CD4-positive, alpha-beta T cell (primary cell): ENCODE results near the gene CHD3. TPM values are rescaled to one million over a fixed set of nuclear protein-coding genes. Genes with fewer than 3 reads are reported as not detected.
A peak's percentile ranks its signal among the peaks of the same experiment; 100 is the strongest.

Source experiments
- ATAC-seq: fragments of 200-7000 bp; cut with Tn5 transposase; one replicate; pipeline ENCODE4 v1.10.0; 2022; ENCODE audit warnings: mild to moderate bottlenecking; ENCODE audit not compliant: poor library complexity
- CTCF ChIA-PET: fragments of 350-600 bp; sonication (Branson Sonifier 250); formaldehyde crosslinking; loops from one replicate; lab custom pipeline; 2021; ENCODE audit warnings: antibody characterized with exemption, inconsistent platforms; lab: Charles Lee
- POLR2A ChIA-PET: fragments of 350-600 bp; sonication (Branson Sonifier 250); formaldehyde crosslinking; loops from one replicate; lab custom pipeline; 2021; ENCODE audit warnings: antibody characterized with exemption, inconsistent platforms; lab: Charles Lee
- DNase-seq, 14 experiments: peaks; one replicate each; pipeline ENCODE4 v3.0.0-alpha.2; 2013 to 2020; ENCODE audit warnings: mixed read lengths in 2 of 14
- H3K27ac ChIP-seq, 2 donors: one replicate each; pipeline versions ENCODE4 v1.5.1 to v1.7.0; 2013; ENCODE audit warnings: low read length in 2 of 2, low read depth in 1 of 2, mild to moderate bottlenecking in 1 of 2
- H3K27me3 ChIP-seq, 2 experiments: 1 replicate in 1 of 2; 2 replicates in 1 of 2; pipeline versions ENCODE4 v1.6.1 to v1.7.0; 2013; ENCODE audit warnings: low read length in 2 of 2, control low read depth in 1 of 2, mild to moderate bottlenecking in 1 of 2, moderate library complexity in 1 of 2; ENCODE audit not compliant: insufficient read depth in 2 of 2, control insufficient read depth in 1 of 2
- H3K36me3 ChIP-seq: one replicate; pipeline ENCODE4 v1.6.1; 2013; ENCODE audit warnings: low read length, control low read depth; ENCODE audit not compliant: insufficient read depth
- H3K4me1 ChIP-seq: one replicate; pipeline ENCODE4 v1.6.1; 2013; ENCODE audit warnings: low read length, control low read depth; ENCODE audit not compliant: insufficient read depth
- H3K4me3 ChIP-seq: one replicate; pipeline ENCODE4 v1.5.1; 2013; ENCODE audit warnings: mild to moderate bottlenecking, low read length, moderate library complexity
- H3K9me3 ChIP-seq, 2 experiments: 1 replicate in 1 of 2; 2 replicates in 1 of 2; pipeline versions ENCODE4 v1.6.1 to v1.7.0; 2013; ENCODE audit warnings: low read length in 2 of 2, mild to moderate bottlenecking in 2 of 2, control low read depth in 1 of 2, moderate library complexity in 1 of 2; ENCODE audit not compliant: control insufficient read depth in 1 of 2, insufficient read depth in 1 of 2
- H3K27ac Mint-ChIP-seq: one replicate; pipeline ENCODE4 v1.8.0; 2020; ENCODE audit warnings: mixed read lengths
- H3K27me3 Mint-ChIP-seq: one replicate; pipeline ENCODE4 v1.8.0; 2021; ENCODE audit warnings: mixed read lengths
- H3K36me3 Mint-ChIP-seq: one replicate; pipeline ENCODE4 v1.8.0; 2021; ENCODE audit warnings: low read depth, mixed read lengths
- H3K4me1 Mint-ChIP-seq: one replicate; pipeline ENCODE4 v1.8.0; 2021; ENCODE audit warnings: low read depth, mixed read lengths
- H3K4me3 Mint-ChIP-seq: one replicate; pipeline ENCODE4 v1.8.0; 2020; ENCODE audit warnings: mild to moderate bottlenecking, mixed read lengths
- H3K9me3 Mint-ChIP-seq: one replicate; pipeline ENCODE4 v1.8.0; 2020; ENCODE audit warnings: mixed read lengths
- intact Hi-C, 2 experiments: fragments of 100-400 bp; cut with DNase I in 1 of 2; cut with micrococcal nuclease in 1 of 2; formaldehyde crosslinking; loops; one replicate each; pipeline versions ENCODE4 v1.15.1 to v1.9.0; 2023 to 2025; cut with DNase I, micrococcal nuclease
- total RNA-seq, 174 experiments: library from RNA in 2 of 174; stranded (reverse) in 2 of 174; gene quantifications; one replicate each; pipeline ENCODE4 v1.2.3 and lab custom pipeline; 2021 to 2026
- TF ChIP-seq, protein P1 (sequence below): fragments of 200-600 bp; IDR thresholded peaks from one replicate; pipeline ENCODE4 v1.8.0; 2022; ENCODE audit warnings: antibody characterized with exemption, mild to moderate bottlenecking

CHD3 gene
- total RNA-seq, 2 experiments from 2014 or later: 263 to 297 TPM

GRCh38 chr17:7884581-7885366, 3.8 kb upstream of the CHD3 start:
- Histone ChIP-seq H3K27me3 (no peaks in the 10 kb centered on the region), H3K36me3 (peaks cover 19% of the 10 kb centered on the region), H3K27ac (peak overlapping the region in 1 of 2 donors; percentile 96), H3K9me3 (no peaks in the 10 kb centered on the region), H3K4me1 (peaks cover 72% of the 10 kb centered on the region), H3K4me3 (peak overlapping the region; percentile 98)
- Mint-ChIP-seq H3K27me3 (no peaks in the 10 kb centered on the region), H3K9me3 (no peaks in the 10 kb centered on the region), H3K4me1 (peaks cover 6% of the 10 kb centered on the region), H3K4me3 (peak overlapping the region; percentile 74), H3K36me3 (peaks cover 4% of the 10 kb centered on the region), H3K27ac (no peak overlapping the region)
- ChIA-PET POLR2A (interaction anchor here (0.6 to 2.3 kb wide), 6 partner anchors 16 to 273 kb away, joined by 3 to 13 read pairs (median 6); partner anchors contain the start of genes CNTROB, NAA38, TP53 and TRAPPC1), CTCF (interaction anchor here (1.0 kb wide), 1 partner anchor 49 kb away, joined by 3 read pairs; no protein-coding TSS in a partner anchor)
- TF ChIP-seq, protein P1, sequence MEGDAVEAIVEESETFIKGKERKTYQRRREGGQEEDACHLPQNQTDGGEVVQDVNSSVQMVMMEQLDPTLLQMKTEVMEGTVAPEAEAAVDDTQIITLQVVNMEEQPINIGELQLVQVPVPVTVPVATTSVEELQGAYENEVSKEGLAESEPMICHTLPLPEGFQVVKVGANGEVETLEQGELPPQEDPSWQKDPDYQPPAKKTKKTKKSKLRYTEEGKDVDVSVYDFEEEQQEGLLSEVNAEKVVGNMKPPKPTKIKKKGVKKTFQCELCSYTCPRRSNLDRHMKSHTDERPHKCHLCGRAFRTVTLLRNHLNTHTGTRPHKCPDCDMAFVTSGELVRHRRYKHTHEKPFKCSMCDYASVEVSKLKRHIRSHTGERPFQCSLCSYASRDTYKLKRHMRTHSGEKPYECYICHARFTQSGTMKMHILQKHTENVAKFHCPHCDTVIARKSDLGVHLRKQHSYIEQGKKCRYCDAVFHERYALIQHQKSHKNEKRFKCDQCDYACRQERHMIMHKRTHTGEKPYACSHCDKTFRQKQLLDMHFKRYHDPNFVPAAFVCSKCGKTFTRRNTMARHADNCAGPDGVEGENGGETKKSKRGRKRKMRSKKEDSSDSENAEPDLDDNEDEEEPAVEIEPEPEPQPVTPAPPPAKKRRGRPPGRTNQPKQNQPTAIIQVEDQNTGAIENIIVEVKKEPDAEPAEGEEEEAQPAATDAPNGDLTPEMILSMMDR: no peak
- ATAC-seq (no peak), DNase-seq (peak in 13 of 14 experiments; percentile 16 to 68 (median 34))
- intact Hi-C loops: loop anchor here in 1 of 2 experiments (5.0 kb wide), 1 partner anchor 48 kb away; the partner anchor contains the start of genes CNTROB and TRAPPC1

- ATAC-seq: no peak
Observed at GRCh38 chr17:7885367-7886226, 3.0 kb upstream of the CHD3 start.

More at GRCh38 chr17:7885367-7886226, 3.0 kb upstream of the CHD3 start:
- peak in 12 of 14 experiments; percentile 10 to 76 (median 32) for DNase-seq
- Histone ChIP-seq H3K4me1 (peaks cover 69% of the 10 kb centered on the region), H3K27me3 (no peaks in the 10 kb centered on the region), H3K27ac (peak overlapping the region; percentile 86 to 96), H3K4me3 (peak overlapping the region; percentile 98), H3K9me3 (no peaks in the 10 kb centered on the region), H3K36me3 (peaks cover 19% of the 10 kb centered on the region)
- intact Hi-C loops: loop anchor here (2.0 to 5.0 kb wide), 3 partner anchors 23 to 51 kb away; partner anchors contain the start of genes CNTROB (in 1 of the 2), KDM6B (in 1 of the 2) and TRAPPC1 (in 1 of the 2)
- no peak overlapping the region for H3K4me3 Mint-ChIP-seq
- CTCF ChIA-PET: interaction anchor here (1.0 to 1.3 kb wide), 3 partner anchors 13 to 105 kb away, joined by 3 to 5 read pairs (median 3); no protein-coding TSS in a partner anchor
- TF ChIP-seq, protein P1: no peak
- peaks cover 4% of the 10 kb centered on the region for H3K36me3 Mint-ChIP-seq
- POLR2A ChIA-PET: interaction anchor here (0.6 to 1.9 kb wide), 9 partner anchors 17 to 272 kb away, joined by 3 to 18 read pairs (median 3); partner anchors contain the start of genes CNTROB, NAA38, RNF227 and TRAPPC1
- no peaks in the 10 kb centered on the region for H3K27me3 Mint-ChIP-seq
- H3K27ac Mint-ChIP-seq: no peak overlapping the region
- peaks cover 6% of the 10 kb centered on the region for H3K4me1 Mint-ChIP-seq
- H3K9me3 Mint-ChIP-seq: no peaks in the 10 kb centered on the region
